Kidney (tissue), 14 donors: Measurements from ENCODE around the gene GRB10. TPM values are rescaled to one million over a fixed set of nuclear protein-coding genes. Genes with fewer than 3 reads are reported as not detected.

Experiments
- DNase-seq, 5 donors: peaks; one replicate each; pipeline ENCODE4 v3.0.0-alpha.2; 2013 to 2020
- FAIRE-seq: peaks from 2 replicates; lab custom pipeline; 2012; peaks lifted over from hg19 to GRCh38; lab: Jason Lieb, UNC
- H3K27ac ChIP-seq, 2 donors: one replicate each; pipeline ENCODE4 v1.7.0; 2013; ENCODE audit warnings: low read depth in 2 of 2, low read length in 2 of 2, inconsistent platforms in 1 of 2
- H3K27me3 ChIP-seq: one replicate; pipeline ENCODE4 v1.7.1; 2013; ENCODE audit warnings: low read length, inconsistent platforms; ENCODE audit not compliant: control insufficient read depth, insufficient read depth
- H3K36me3 ChIP-seq, 3 donors: one replicate each; pipeline versions ENCODE4 v1.7.0 to v1.7.1; 2013; ENCODE audit warnings: low read length in 3 of 3, control low read depth in 1 of 3, inconsistent platforms in 1 of 3; ENCODE audit not compliant: insufficient read depth in 3 of 3, control insufficient read depth in 2 of 3
- H3K4me1 ChIP-seq, 3 donors: one replicate each; pipeline versions ENCODE4 v1.7.0 to v1.7.1; 2013; ENCODE audit warnings: low read length in 3 of 3, inconsistent platforms in 1 of 3, low read depth in 1 of 3; ENCODE audit not compliant: control insufficient read depth in 2 of 3, insufficient read depth in 2 of 3
- H3K4me3 ChIP-seq, 3 donors: one replicate each; pipeline versions ENCODE4 v1.7.0 to v1.8.1; 2013; ENCODE audit warnings: low read length in 3 of 3, control low read depth in 1 of 3, inconsistent platforms in 1 of 3
- H3K9ac ChIP-seq, 3 donors: one replicate each; pipeline versions ENCODE4 v1.7.0 to v1.7.1; 2013; ENCODE audit warnings: low read length in 3 of 3, control low read depth in 1 of 3, inconsistent platforms in 1 of 3
- H3K9me3 ChIP-seq, 3 donors: one replicate each; pipeline versions ENCODE4 v1.7.0 to v1.7.1; 2013; ENCODE audit warnings: low read length in 3 of 3, control low read depth in 1 of 3, inconsistent platforms in 1 of 3; ENCODE audit not compliant: control insufficient read depth in 2 of 3, insufficient read depth in 1 of 3
- intact Hi-C: fragments of 100-400 bp; cut with DNase I; formaldehyde crosslinking; loops from one replicate; pipeline ENCODE4 v1.11.1; 2022
- polyA plus RNA-seq: library from polyadenylated mRNA; stranded (reverse); fragments of 350-450 nt; fragmentation: Illumina TruSeq; extraction: RNeasy Lipid Tissue Mini Kit (QIAGEN cat#74804); gene quantifications from one replicate; pipeline ENCODE4 v1.2.3, GENCODE V29; 2014; ENCODE audit warnings: low read depth, low replicate concordance; ENCODE audit not compliant: insufficient read depth
- total RNA-seq: library from RNA; stranded (reverse); fragmentation: NEBNext Ultra II Directional; extraction: Animal tissue kit (Norgen Biotek cat#: 25700); gene quantifications from one replicate; pipeline ENCODE4 v1.2.1, GENCODE V29; 2021
- TF ChIP-seq, protein P1 (sequence below): IDR thresholded peaks from 3 replicates; pipeline ENCODE4 v1.5.1; 2012; ENCODE audit warnings: mild to moderate bottlenecking, moderate library complexity, borderline replicate concordance; ENCODE audit not compliant: insufficient read depth; ENCODE audit errors: extremely low read depth
- donor health status: control.
- donor health status: control.
- donor health status: control.
- donor health status: control.
- donor health status: control.
- donor health status: DM: yes; HTN: yes; CAD: no.
- donor health status: Normal renal cell carcinoma (clear cell type).

Gene GRB10
- total and polyA plus RNA-seq, 2 donors from 2014 or later, result 32.3 to 57.8 TPM

DNA sequence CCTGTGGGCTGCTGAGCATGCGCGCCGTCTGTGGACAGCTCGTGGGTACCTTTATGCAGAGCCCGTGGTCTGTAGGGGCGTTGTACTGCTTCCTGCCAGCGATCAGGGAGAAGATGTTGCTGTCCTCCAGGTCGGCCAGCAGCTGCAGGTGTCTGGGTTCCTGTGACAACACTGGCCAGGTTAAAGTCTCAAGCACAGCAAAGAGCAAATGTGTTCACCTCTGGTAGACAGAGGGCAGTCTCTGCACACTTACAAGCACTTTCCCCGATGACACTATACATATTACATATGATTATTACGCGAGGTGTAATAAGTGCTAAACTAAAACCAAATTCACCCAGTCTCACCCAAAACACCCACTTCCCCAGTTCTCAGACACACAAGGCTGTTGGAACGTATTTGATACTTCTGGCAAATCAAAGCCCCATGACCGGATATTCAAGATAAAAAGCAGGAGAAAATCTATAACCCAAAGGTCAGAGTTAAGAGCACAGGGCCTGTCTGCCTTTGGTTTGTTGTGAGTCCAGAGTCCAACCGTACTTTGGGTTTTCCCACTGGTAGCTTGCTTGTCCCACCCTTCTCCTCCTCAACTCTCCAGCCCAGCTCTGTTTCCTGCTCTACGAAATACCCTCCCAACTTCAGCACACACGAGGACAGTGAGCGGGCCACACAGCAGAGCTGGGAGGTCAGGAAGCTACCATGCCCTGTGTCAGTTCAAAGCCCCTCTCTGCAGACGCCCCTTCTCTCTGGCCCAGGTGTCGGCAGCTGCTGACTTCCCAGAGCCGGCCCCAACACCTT is 167.8 kb downstream of the GRB10 start:
- Histone ChIP-seq H3K36me3 (peaks cover 5 to 60% (median 34%) of the 10 kb centered on the region in 3 donors), H3K27ac (no peak overlapping the region), H3K9me3 (no peaks in the 10 kb centered on the region), H3K4me3 (no peak overlapping the region), H3K27me3 (no peaks in the 10 kb centered on the region), H3K9ac (no peak overlapping the region), H3K4me1 (peaks cover 0 to 3% (median 0%) of the 10 kb centered on the region in 3 donors)
- intact Hi-C loops, result no loop called here
- FAIRE-seq, result no peak
- TF ChIP-seq, protein P1, sequence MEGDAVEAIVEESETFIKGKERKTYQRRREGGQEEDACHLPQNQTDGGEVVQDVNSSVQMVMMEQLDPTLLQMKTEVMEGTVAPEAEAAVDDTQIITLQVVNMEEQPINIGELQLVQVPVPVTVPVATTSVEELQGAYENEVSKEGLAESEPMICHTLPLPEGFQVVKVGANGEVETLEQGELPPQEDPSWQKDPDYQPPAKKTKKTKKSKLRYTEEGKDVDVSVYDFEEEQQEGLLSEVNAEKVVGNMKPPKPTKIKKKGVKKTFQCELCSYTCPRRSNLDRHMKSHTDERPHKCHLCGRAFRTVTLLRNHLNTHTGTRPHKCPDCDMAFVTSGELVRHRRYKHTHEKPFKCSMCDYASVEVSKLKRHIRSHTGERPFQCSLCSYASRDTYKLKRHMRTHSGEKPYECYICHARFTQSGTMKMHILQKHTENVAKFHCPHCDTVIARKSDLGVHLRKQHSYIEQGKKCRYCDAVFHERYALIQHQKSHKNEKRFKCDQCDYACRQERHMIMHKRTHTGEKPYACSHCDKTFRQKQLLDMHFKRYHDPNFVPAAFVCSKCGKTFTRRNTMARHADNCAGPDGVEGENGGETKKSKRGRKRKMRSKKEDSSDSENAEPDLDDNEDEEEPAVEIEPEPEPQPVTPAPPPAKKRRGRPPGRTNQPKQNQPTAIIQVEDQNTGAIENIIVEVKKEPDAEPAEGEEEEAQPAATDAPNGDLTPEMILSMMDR, result peak; percentile 27
- no peak for DNase-seq

- H3K27me3 ChIP-seq, result no peaks in the 10 kb centered on the region
These were observed 169.2 kb downstream of the GRB10 start for GRCh38 chr7:50613473-50613872.

GRCh38 chr7:50612704-50613103 is 170.0 kb downstream of the GRB10 start:
- peaks cover 0 to 3% (median 0%) of the 10 kb centered on the region in 3 donors for H3K4me1 ChIP-seq
- no peaks in the 10 kb centered on the region for H3K9me3 ChIP-seq
- intact Hi-C loops, result no loop called here
- H3K36me3 ChIP-seq, result peaks cover 5 to 61% (median 36%) of the 10 kb centered on the region in 3 donors
- FAIRE-seq (no peak), DNase-seq (no peak)
- H3K27ac ChIP-seq, result no peak overlapping the region
- TF ChIP-seq, protein P1, result no peak
- no peaks in the 10 kb centered on the region for H3K27me3 ChIP-seq
- H3K9ac ChIP-seq, result no peak overlapping the region
- no peak overlapping the region for H3K4me3 ChIP-seq

More at GRCh38 chr7:50613473-50613872, 169.2 kb downstream of the GRB10 start:
- Histone ChIP-seq H3K9ac (no peak overlapping the region), H3K27ac (no peak overlapping the region), H3K4me1 (peaks cover 0 to 3% (median 0%) of the 10 kb centered on the region in 3 donors), H3K9me3 (no peaks in the 10 kb centered on the region), H3K4me3 (no peak overlapping the region), H3K36me3 (peaks cover 5 to 65% (median 34%) of the 10 kb centered on the region in 3 donors)
- intact Hi-C loops, result no loop called here
- TF ChIP-seq, protein P1, result no peak
- DNase-seq (no peak), FAIRE-seq (no peak)
